ENCODE data around the gene COMMD9.

DNA sequence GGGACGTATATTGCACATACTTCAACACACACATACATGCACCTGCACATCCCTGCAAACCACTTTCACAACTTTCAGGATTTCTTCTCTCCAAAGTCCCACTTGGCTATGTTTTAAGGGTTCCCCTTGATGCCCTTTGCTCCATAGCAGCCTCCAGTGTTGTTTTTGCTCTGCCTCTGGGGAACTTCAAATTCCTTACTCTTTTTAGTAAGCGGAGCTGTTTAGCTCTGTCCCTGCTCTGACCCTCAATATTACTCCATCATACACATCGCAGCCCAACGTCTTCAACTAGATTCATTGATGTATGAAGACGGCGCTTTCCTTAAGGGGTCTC is 25.2 kb upstream of the COMMD9 start:
- TF ChIP-seq, protein P1, sequence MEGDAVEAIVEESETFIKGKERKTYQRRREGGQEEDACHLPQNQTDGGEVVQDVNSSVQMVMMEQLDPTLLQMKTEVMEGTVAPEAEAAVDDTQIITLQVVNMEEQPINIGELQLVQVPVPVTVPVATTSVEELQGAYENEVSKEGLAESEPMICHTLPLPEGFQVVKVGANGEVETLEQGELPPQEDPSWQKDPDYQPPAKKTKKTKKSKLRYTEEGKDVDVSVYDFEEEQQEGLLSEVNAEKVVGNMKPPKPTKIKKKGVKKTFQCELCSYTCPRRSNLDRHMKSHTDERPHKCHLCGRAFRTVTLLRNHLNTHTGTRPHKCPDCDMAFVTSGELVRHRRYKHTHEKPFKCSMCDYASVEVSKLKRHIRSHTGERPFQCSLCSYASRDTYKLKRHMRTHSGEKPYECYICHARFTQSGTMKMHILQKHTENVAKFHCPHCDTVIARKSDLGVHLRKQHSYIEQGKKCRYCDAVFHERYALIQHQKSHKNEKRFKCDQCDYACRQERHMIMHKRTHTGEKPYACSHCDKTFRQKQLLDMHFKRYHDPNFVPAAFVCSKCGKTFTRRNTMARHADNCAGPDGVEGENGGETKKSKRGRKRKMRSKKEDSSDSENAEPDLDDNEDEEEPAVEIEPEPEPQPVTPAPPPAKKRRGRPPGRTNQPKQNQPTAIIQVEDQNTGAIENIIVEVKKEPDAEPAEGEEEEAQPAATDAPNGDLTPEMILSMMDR (IDR thresholded peaks at IDR 0.05), result no peak
- TF ChIP-seq YY1 (IDR thresholded peaks at IDR 0.05; ENCODE audit: low read depth) (no peak), GATA2 (CRISPR knock-in tag; IDR thresholded peaks at IDR 0.05) (no peak), TCF12 (IDR thresholded peaks at IDR 0.05) (no peak), NFIC (IDR thresholded peaks at IDR 0.05; ENCODE audit: borderline replicate concordance) (no peak), EP300 (IDR thresholded peaks at IDR 0.05; ENCODE audit: borderline replicate concordance in 1 of 2, low read depth in 1 of 2, low read length in 1 of 2) (no peak), TAF1 (IDR thresholded peaks at IDR 0.05; ENCODE audit: borderline replicate concordance, low read depth, low read length) (no peak), NRF1 (IDR thresholded peaks at IDR 0.05; ENCODE audit: low read depth, low read length) (no peak), CHD2 (IDR thresholded peaks at IDR 0.05; ENCODE audit: low read length, partially characterized antibody) (no peak), GABPA (IDR thresholded peaks at IDR 0.05; ENCODE audit: low read depth) (no peak), RAD21 (IDR thresholded peaks at IDR 0.05; ENCODE audit: low read length) (no peak), RFX5 (IDR thresholded peaks at IDR 0.05; ENCODE audit: low read length) (no peak)
- TF ChIP-seq, protein P2, sequence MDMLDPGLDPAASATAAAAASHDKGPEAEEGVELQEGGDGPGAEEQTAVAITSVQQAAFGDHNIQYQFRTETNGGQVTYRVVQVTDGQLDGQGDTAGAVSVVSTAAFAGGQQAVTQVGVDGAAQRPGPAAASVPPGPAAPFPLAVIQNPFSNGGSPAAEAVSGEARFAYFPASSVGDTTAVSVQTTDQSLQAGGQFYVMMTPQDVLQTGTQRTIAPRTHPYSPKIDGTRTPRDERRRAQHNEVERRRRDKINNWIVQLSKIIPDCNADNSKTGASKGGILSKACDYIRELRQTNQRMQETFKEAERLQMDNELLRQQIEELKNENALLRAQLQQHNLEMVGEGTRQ (IDR thresholded peaks at IDR 0.05; ENCODE audit: borderline replicate concordance, low read depth, low read length), result no peak
